ENCODE data around the gene STK40.

DNA sequence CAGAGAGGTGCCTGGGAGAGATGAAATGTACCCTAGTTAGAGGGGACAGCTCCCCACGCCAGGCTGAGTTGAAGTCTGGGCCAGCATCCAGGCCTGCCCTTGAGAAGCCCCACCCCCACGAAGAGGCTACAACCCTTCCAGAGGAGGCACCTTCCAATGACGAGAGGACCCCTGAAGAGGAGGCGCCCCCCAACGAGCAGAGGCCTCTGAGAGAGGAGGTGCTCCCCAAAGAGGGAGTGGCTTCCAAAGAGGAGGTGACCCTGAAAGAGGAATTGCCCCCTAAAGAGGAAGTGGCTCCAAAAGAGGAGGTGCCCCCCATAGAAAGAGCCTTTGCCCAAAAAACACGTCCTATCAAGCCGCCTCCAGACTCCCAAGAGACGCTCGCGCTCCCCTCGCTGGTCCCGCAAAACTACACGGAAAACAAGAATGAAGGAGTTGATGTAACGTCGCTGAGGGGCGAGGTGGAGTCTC lies 65.4 kb downstream of the STK40 start:
- TF ChIP-seq, protein P1, sequence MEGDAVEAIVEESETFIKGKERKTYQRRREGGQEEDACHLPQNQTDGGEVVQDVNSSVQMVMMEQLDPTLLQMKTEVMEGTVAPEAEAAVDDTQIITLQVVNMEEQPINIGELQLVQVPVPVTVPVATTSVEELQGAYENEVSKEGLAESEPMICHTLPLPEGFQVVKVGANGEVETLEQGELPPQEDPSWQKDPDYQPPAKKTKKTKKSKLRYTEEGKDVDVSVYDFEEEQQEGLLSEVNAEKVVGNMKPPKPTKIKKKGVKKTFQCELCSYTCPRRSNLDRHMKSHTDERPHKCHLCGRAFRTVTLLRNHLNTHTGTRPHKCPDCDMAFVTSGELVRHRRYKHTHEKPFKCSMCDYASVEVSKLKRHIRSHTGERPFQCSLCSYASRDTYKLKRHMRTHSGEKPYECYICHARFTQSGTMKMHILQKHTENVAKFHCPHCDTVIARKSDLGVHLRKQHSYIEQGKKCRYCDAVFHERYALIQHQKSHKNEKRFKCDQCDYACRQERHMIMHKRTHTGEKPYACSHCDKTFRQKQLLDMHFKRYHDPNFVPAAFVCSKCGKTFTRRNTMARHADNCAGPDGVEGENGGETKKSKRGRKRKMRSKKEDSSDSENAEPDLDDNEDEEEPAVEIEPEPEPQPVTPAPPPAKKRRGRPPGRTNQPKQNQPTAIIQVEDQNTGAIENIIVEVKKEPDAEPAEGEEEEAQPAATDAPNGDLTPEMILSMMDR (conservative IDR thresholded peaks at IDR 0.05 in 1 of 2, IDR thresholded peaks at IDR 0.05 in 1 of 2; ENCODE audit: low read depth in 1 of 2, low read length in 2 of 2), result no peak
- TF ChIP-seq EZH2 (IDR thresholded peaks at IDR 0.05; ENCODE audit: low read length, missing control alignments), result no peak
